Posterior cingulate gyrus (tissue), 11 donors: ENCODE measurements around the gene TCIRG1.
"Not testable (repeated sequence)": the region's sequence is repeated elsewhere in the genome, so short reads cannot be mapped to it uniquely, and the experiment has no call there.

Source experiments
- DNase-seq, 10 donors: peaks; one replicate each; pipeline versions ENCODE4 v3.0.0 to v3.0.0-alpha.2; 2020 to 2021; ENCODE audit warnings: mixed read lengths in 3 of 10
- intact Hi-C: fragments of 100-400 bp; cut with DNase I; formaldehyde crosslinking; loops from one replicate; pipeline ENCODE4 v1.15.1; 2023

The TCIRG1 gene

GRCh38 chr11:68076371-68077042 lies 37.7 kb downstream of the TCIRG1 start:
- intact Hi-C loops: no loop called here
- no peak for DNase-seq

- no peak for DNase-seq
Observed at GRCh38 chr11:68077617-68078582, 39.1 kb downstream of the TCIRG1 start.

DNA sequence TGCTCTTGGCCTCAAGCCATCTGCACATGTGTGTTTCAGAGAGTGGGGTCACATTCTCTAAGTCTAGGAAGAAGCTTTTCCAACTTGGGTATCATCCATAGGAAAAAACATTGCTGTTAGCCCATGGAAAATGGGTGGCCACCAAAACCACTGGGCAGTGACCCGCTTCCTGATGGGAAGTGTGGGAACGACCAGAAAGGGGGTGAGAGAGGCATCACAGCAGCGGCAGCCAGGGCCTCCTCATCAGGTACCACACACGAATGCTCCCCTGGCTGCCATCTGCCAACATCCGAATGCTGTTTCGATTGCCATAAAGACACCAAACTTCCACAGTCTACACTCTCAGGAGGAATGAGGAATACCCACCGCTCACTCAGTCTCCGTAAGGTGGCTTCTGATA lies 42.0 kb downstream of the TCIRG1 start:
- no peak for DNase-seq
- intact Hi-C loops: no loop called here

More at GRCh38 chr11:68077617-68078582, 39.1 kb downstream of the TCIRG1 start:
- intact Hi-C loops: no loop called here

GRCh38 chr11:68081691-68082090 lies 42.9 kb downstream of the TCIRG1 start:
- no peak for DNase-seq
- intact Hi-C loops: no loop called here

- no peak for DNase-seq
- intact Hi-C loops: no loop called here
Observed at GRCh38 chr11:68082481-68082880, 43.7 kb downstream of the TCIRG1 start.

DNA sequence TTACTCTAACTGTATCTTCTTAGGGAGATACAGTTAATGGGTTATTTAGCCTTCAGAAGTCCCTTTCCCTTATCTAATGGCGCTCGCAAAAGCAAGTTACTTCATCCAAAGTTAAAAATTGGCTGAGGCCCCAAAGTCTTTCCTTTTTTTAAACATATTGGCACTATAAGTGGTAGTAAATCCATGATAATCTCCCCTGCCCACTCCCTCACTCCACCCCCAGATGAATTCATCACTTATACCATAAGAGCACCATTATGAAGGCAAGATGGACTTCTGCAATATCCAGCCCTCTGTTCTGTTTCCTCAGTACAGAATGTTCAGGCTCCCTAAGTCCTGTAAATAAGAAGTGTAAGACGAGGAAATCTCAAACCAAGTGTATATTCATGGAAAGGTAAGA lies 44.7 kb downstream of the TCIRG1 start:
- no peak for DNase-seq
- intact Hi-C loops: no loop called here

DNA sequence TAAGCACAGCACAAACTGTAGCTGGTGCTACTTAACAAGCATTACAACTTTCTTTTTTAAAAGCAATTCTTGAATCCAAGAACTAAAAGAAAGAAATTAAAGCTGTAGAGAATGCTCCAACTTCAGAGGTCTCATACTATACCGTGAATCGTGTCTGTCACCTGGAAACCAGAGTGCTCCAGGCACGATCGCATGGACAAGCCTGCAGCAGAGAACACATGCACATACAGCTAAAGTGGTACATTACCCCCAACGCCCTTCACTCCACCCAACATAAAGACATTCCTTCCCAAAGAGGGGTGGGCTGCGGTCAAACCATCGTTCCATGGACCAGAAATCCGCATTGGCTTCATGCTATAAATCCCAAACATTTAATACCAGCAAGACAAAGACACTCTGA lies 50.9 kb downstream of the TCIRG1 start:
- intact Hi-C loops: no loop called here
- DNase-seq: no peak

DNA sequence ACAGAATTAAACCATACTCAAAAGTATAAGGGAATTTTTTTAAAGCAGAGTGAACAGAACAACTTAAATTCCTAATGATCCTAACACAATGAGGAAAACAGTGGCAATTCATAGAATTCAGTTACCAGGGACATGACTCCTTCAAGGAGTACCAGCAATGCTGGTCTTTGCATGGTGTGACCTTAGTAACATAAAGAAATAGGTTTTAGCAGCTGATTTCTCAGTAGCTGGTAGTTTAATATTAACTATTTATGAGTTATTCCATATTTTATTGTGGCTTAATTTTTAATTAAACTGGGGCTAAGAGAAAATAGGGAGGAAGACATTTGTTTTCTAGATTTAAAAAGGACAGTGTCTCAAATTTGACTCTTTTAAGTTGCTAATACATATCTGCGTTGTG lies 51.5 kb downstream of the TCIRG1 start:
- DNase-seq: no peak

GRCh38 chr11:68090706-68091105 lies 51.9 kb downstream of the TCIRG1 start:
- intact Hi-C loops: no loop called here
- DNase-seq: peak in 6 of 10 donors; percentile 26 to 80 (median 44)

More for the DNA sequence above, 51.5 kb downstream of the TCIRG1 start:
- intact Hi-C loops: no loop called here

GRCh38 chr11:68092411-68092810 lies 53.6 kb downstream of the TCIRG1 start:
- no peak for DNase-seq
- intact Hi-C loops: no loop called here

DNA sequence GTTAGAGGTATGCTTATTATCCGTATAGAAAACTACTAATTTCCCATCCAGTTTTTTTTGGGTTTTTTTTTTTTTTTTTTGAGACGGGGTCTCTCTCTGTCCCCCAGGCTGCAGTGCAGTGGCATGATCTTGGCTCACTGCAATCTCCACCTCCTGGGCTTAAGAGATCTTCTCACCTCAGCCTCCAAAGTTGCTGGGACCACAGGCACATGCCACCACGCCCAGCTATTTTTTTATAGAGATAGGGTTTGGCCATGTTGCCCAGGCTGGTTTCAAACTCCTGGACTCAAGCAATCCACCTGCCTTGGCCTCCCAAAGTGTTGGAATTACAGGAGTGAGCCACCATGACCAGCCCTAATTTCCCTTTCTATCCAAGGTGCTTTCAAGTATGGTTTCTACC lies 54.1 kb downstream of the TCIRG1 start:
- DNase-seq, intact Hi-C loops: not testable (repeated sequence)

GRCh38 chr11:68093565-68093964 lies 54.7 kb downstream of the TCIRG1 start:
- intact Hi-C loops: no loop called here
- DNase-seq: no peak

- no peak for DNase-seq
- intact Hi-C loops: no loop called here
Observed at GRCh38 chr11:68096962-68097361, 58.1 kb downstream of the TCIRG1 start.

- intact Hi-C loops: no loop called here
- no peak for DNase-seq
Observed at GRCh38 chr11:68099057-68099456, 60.2 kb downstream of the TCIRG1 start.

DNA sequence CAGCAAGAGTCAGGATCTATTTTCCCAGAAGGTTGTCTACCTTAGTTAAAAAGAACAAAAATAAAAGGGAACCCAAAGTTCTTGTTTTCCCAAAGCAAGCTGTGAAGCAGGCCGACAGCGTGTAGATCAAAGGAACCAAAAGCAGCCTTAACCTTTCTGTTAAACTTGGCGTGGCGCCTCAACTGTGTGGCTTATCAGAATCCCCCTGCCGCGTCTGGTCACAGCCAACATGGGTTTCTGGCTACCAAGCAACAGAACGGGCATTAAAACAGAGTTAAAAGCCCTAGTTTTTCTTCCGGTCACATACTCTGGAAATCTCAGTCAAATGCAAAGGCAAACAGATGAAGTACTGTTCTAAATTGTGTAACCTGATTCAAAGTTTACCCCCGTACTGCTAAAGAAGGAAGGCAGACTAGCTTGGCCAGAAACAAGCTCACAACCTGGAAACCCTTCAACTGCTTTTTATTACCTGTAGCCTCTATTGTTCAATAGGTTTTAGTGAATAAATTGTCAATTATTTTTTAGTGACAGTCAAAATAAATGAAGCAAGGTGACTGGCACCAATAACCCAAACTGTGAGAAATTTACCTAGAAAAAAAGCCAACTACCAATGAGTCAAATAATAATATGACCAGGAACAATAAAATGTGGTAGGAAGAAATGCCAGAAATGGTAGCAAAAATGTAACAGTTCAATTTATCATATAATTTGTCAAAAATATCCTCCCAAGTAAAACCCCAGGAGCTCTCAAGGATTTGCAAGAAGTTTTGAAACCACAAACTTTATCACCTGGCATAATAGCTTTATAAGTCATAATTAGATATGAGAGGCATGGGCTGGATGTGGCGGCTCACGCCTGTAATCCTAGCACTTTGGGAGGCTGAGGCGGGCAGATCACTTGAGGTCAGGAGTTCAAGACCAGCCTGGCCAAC lies 60.9 kb downstream of the TCIRG1 start:
- intact Hi-C loops: no loop called here
- no peak for DNase-seq
